NCI-H1694 treated with DMSO at 0.1 percent for 48 hours (cell line): ENCODE data around the gene TCERG1L.
A peak's percentile ranks its signal among the peaks of the same experiment; 100 is the strongest.

Experiments used
- DNase-seq: peaks from one replicate; lab custom pipeline; 2025; lab: John Stamatoyannopoulos, UW

Gene TCERG1L

GRCh38 chr10:131124945-131125344 lies 186.6 kb downstream of the TCERG1L start:
- no peak for DNase-seq

GRCh38 chr10:131123496-131123895 lies 188.0 kb downstream of the TCERG1L start:
- no peak for DNase-seq

GRCh38 chr10:131121511-131122035 lies 189.9 kb downstream of the TCERG1L start:
- no peak for DNase-seq

- DNase-seq: no peak
Observed at GRCh38 chr10:131119626-131120355, 191.7 kb downstream of the TCERG1L start.

GRCh38 chr10:131117416-131118212 lies 193.9 kb downstream of the TCERG1L start:
- DNase-seq: no peak

- DNase-seq: no peak
Observed at GRCh38 chr10:131116991-131117375, 194.5 kb downstream of the TCERG1L start.

GRCh38 chr10:131116216-131116990 lies 195.1 kb downstream of the TCERG1L start:
- DNase-seq: no peak

- no peak for DNase-seq
Observed at GRCh38 chr10:131115801-131116200, 195.7 kb downstream of the TCERG1L start.

- no peak for DNase-seq
Observed at GRCh38 chr10:131115321-131115720, 196.2 kb downstream of the TCERG1L start.

- DNase-seq: no peak
Observed at GRCh38 chr10:131114846-131115245, 196.7 kb downstream of the TCERG1L start.

GRCh38 chr10:131113709-131114291 lies 197.7 kb downstream of the TCERG1L start:
- no peak for DNase-seq

- no peak for DNase-seq
Observed at GRCh38 chr10:131113165-131113564, 198.4 kb downstream of the TCERG1L start.

GRCh38 chr10:131112691-131113090 lies 198.8 kb downstream of the TCERG1L start:
- no peak for DNase-seq

- DNase-seq: no peak
Observed at GRCh38 chr10:131111471-131112080, 199.9 kb downstream of the TCERG1L start.

GRCh38 chr10:131111007-131111406 lies 200.5 kb downstream of the TCERG1L start:
- no peak for DNase-seq

GRCh38 chr10:131110241-131110783 lies 201.2 kb downstream of the TCERG1L start:
- no peak for DNase-seq

- DNase-seq: no peak
Observed at GRCh38 chr10:131109726-131110125, 201.8 kb downstream of the TCERG1L start.

- no peak for DNase-seq
Observed at GRCh38 chr10:131109291-131109690, 202.2 kb downstream of the TCERG1L start.

GRCh38 chr10:131107970-131108369 lies 203.6 kb downstream of the TCERG1L start:
- DNase-seq: no peak

- DNase-seq: peak; percentile 28
Observed at GRCh38 chr10:131102676-131103075, 208.8 kb downstream of the TCERG1L start.

- DNase-seq: no peak
Observed at GRCh38 chr10:131102147-131102546, 209.4 kb downstream of the TCERG1L start.
